GM23248 (cell line): ENCODE results near the gene SPINK4. TPM values are rescaled to one million over a fixed set of nuclear protein-coding genes. Genes with fewer than 3 reads are reported as not detected.
A peak's percentile ranks its signal among the peaks of the same experiment; 100 is the strongest.

ENCODE experiments used
- DNase-seq: peaks from one replicate; pipeline ENCODE4 v3.0.0-alpha.2; 2015
- H2AFZ ChIP-seq: fragments of 200-600 bp; sonication (generic); 2 replicates; pipeline ENCODE4 v1.6.1; 2016; ENCODE audit warnings: antibody characterized with exemption
- H3F3A ChIP-seq: fragments of 200-600 bp; sonication (generic); 2 replicates; pipeline ENCODE4 v1.6.1; 2016; ENCODE audit warnings: mild to moderate bottlenecking, antibody characterized with exemption, mixed run types; ENCODE audit not compliant: insufficient read depth
- H3K27ac ChIP-seq: fragments of 200-600 bp; sonication (generic); 2 replicates; pipeline ENCODE4 v1.5.1; 2016; ENCODE audit warnings: mild to moderate bottlenecking
- H3K27me3 ChIP-seq: fragments of 200-600 bp; sonication (generic); replicated peaks from 2 replicates; pipeline ENCODE4 v1.6.1; 2016; ENCODE audit warnings: mild to moderate bottlenecking; ENCODE audit not compliant: insufficient read depth
- H3K36me3 ChIP-seq: fragments of 200-600 bp; sonication (generic); 2 replicates; pipeline ENCODE4 v1.6.1; 2016; ENCODE audit warnings: low read depth, mild to moderate bottlenecking
- H3K4me1 ChIP-seq: fragments of 200-600 bp; sonication (generic); 2 replicates; pipeline ENCODE4 v1.6.1; 2016; ENCODE audit warnings: mild to moderate bottlenecking; ENCODE audit not compliant: insufficient read depth
- H3K4me2 ChIP-seq: fragments of 200-600 bp; sonication (generic); one replicate; pipeline ENCODE4 v1.6.1; 2016; ENCODE audit warnings: mild to moderate bottlenecking; ENCODE audit not compliant: unreplicated experiment
- H3K4me3 ChIP-seq: fragments of 200-600 bp; sonication (generic); 2 replicates; pipeline ENCODE4 v1.5.1; 2016; ENCODE audit warnings: mild to moderate bottlenecking
- H3K79me2 ChIP-seq: fragments of 200-600 bp; sonication (generic); 2 replicates; pipeline ENCODE4 v1.6.1; 2016; ENCODE audit warnings: mild to moderate bottlenecking; ENCODE audit not compliant: insufficient read depth
- H3K9ac ChIP-seq: fragments of 200-600 bp; sonication (generic); 2 replicates; pipeline ENCODE4 v1.6.1; 2016; ENCODE audit warnings: mild to moderate bottlenecking
- H3K9me2 ChIP-seq: fragments of 200-600 bp; sonication (generic); 2 replicates; pipeline ENCODE4 v1.6.1; 2016; ENCODE audit warnings: mixed run types, mild to moderate bottlenecking, moderate library complexity; ENCODE audit not compliant: insufficient read depth
- H3K9me3 ChIP-seq: fragments of 200-600 bp; sonication (generic); one replicate; pipeline ENCODE4 v1.6.1; 2017; ENCODE audit warnings: low read depth
- H4K20me1 ChIP-seq: fragments of 200-600 bp; sonication (generic); 2 replicates; pipeline ENCODE4 v1.6.0; 2016; ENCODE audit not compliant: insufficient read depth
- EZH2 ChIP-seq: fragments of 200-600 bp; sonication (generic); IDR thresholded peaks from 2 replicates; pipeline ENCODE4 v1.6.1; 2018; ENCODE audit warnings: antibody characterized with exemption, mild to moderate bottlenecking; ENCODE audit not compliant: insufficient read depth, poor library complexity, severe bottlenecking
- EZH2phosphoT487 ChIP-seq: fragments of 200-600 bp; sonication (generic); IDR thresholded peaks from 2 replicates; pipeline ENCODE4 v1.6.1; 2018; ENCODE audit warnings: antibody characterized with exemption, moderate library complexity, mild to moderate bottlenecking, low read depth; ENCODE audit not compliant: insufficient read depth
- WGBS, 2 experiments: methylation state at CpG; one replicate each; pipeline ENCODE4 v1.1.6; 2015 to 2017; ENCODE audit warnings: low lambda C conversion rate in 2 of 2, low coverage in 1 of 2; ENCODE audit errors: missing lambda C conversion rate in 2 of 2; 5-methylcytosine and 5-hydroxymethylcytosine counted together
- in situ Hi-C: fragments of 300-500 bp; cut with MboI; formaldehyde crosslinking; loops from 2 replicates; pipeline ENCODE4 v1.15.0; 2020
- polyA plus RNA-seq: library from polyadenylated mRNA; unstranded; fragments of >200 nt; fragmentation: Nextera tagmentation; extraction: Ambion mirVana; gene quantifications from 2 replicates; pipeline ENCODE4 v1.2.1, GENCODE V29; 2016
- total RNA-seq: library from RNA; depleted of rRNA; stranded (reverse); fragments of >200 nt; shearing (Covaris generic); gene quantifications from 2 replicates; pipeline ENCODE4 v1.2.3, GENCODE V29; 2014

SPINK4 gene
- total and polyA plus RNA-seq, 2 experiments from 2014 or later, result not detected

GRCh38 chr9:33273972-33274328, 34.0 kb downstream of the SPINK4 start:
- H3K36me3 ChIP-seq, result peaks cover 85% of the 10 kb centered on the region
- H3F3A ChIP-seq, result 0 out of 2 replicates have a peak, but pooled peaks cover 8% of the 10 kb centered on the region
- H3K27ac ChIP-seq, result no peak overlapping the region
- in situ Hi-C loops, result no loop called here
- no peaks in the 10 kb centered on the region for H3K9me3 ChIP-seq
- no peak overlapping the region for H2AFZ ChIP-seq
- DNase-seq, result peak; percentile 23
- TF ChIP-seq EZH2phosphoT487 (no peak), EZH2 (no peak)
- H3K9me2 ChIP-seq, result no peaks in the 10 kb centered on the region
- H3K79me2 ChIP-seq, result peaks cover 35% of the 10 kb centered on the region
- no peaks in the 10 kb centered on the region for H3K4me1 ChIP-seq
- no peak overlapping the region for H3K4me2 ChIP-seq
- H3K4me3 ChIP-seq, result no peak overlapping the region
- H4K20me1 ChIP-seq, result no peaks in the 10 kb centered on the region
- 96 to 98% methylated on average over 2 of the region's 2 CpGs for WGBS, 2 experiments
- H3K27me3 ChIP-seq, result no peaks in the 10 kb centered on the region
- no peak overlapping the region for H3K9ac ChIP-seq

GRCh38 chr9:33277484-33277883, 37.5 kb downstream of the SPINK4 start:
- Histone ChIP-seq H3K36me3 (peaks cover 84% of the 10 kb centered on the region), H3K27ac (no peak overlapping the region), H3F3A (peaks cover 12% of the 10 kb centered on the region; the same call in 1 of the 2 replicates), H2AFZ (no peak overlapping the region), H3K4me1 (no peaks in the 10 kb centered on the region), H3K4me2 (no peak overlapping the region), H4K20me1 (no peaks in the 10 kb centered on the region), H3K9me3 (no peaks in the 10 kb centered on the region), H3K27me3 (no peaks in the 10 kb centered on the region), H3K9ac (no peak overlapping the region), H3K79me2 (peaks cover 20% of the 10 kb centered on the region; the same call in 1 of the 2 replicates), H3K9me2 (no peaks in the 10 kb centered on the region), H3K4me3 (no peak overlapping the region)
- in situ Hi-C loops, result no loop called here
- 96 to 98% methylated on average over 4 of the region's 4 CpGs for WGBS, 2 experiments
- TF ChIP-seq EZH2 (no peak), EZH2phosphoT487 (no peak)
- DNase-seq, result no peak

- Histone ChIP-seq H3K9ac (no peak overlapping the region), H3K4me3 (no peak overlapping the region), H3K9me3 (no peaks in the 10 kb centered on the region), H3K27me3 (no peaks in the 10 kb centered on the region), H4K20me1 (no peaks in the 10 kb centered on the region), H3K27ac (no peak overlapping the region), H3K36me3 (peaks cover 17% of the 10 kb centered on the region), H3K9me2 (no peaks in the 10 kb centered on the region), H3K4me1 (no peaks in the 10 kb centered on the region), H2AFZ (no peak overlapping the region), H3K79me2 (no peaks in the 10 kb centered on the region), H3K4me2 (no peak overlapping the region), H3F3A (peaks cover 26% of the 10 kb centered on the region)
- WGBS, 2 experiments, result 92 to 93% methylated on average over 5 of the region's 5 CpGs
- no peak for DNase-seq
- no peak for TF ChIP-seq EZH2phosphoT487
- no peak for TF ChIP-seq EZH2
- in situ Hi-C loops, result no loop called here
Observed at GRCh38 chr9:33285502-33285901, 45.5 kb downstream of the SPINK4 start.

- WGBS, 2 experiments, result 46 to 52% methylated on average over 4 of the region's 4 CpGs
- Histone ChIP-seq H2AFZ (no peak overlapping the region), H3K9ac (peak overlapping the region; percentile 17; the same call in 1 of the 2 replicates), H3K79me2 (peaks cover 12% of the 10 kb centered on the region), H4K20me1 (no peaks in the 10 kb centered on the region), H3K9me2 (no peaks in the 10 kb centered on the region), H3F3A (peaks cover 27% of the 10 kb centered on the region), H3K27me3 (no peaks in the 10 kb centered on the region), H3K9me3 (no peaks in the 10 kb centered on the region), H3K36me3 (0 out of 2 replicates have a peak, but pooled peaks cover 4% of the 10 kb centered on the region), H3K4me3 (no peak overlapping the region), H3K4me1 (0 out of 2 replicates have a peak, but pooled peaks cover 10% of the 10 kb centered on the region), H3K4me2 (no peak overlapping the region), H3K27ac (no peak overlapping the region)
- TF ChIP-seq EZH2, result no peak
- TF ChIP-seq EZH2phosphoT487, result no peak
- DNase-seq, result peak; percentile 91
- in situ Hi-C loops, result no loop called here
Observed at GRCh38 chr9:33287087-33287490, 47.1 kb downstream of the SPINK4 start.

GRCh38 chr9:33288235-33288634, 48.3 kb downstream of the SPINK4 start:
- H4K20me1 ChIP-seq, result no peaks in the 10 kb centered on the region
- H2AFZ ChIP-seq, result no peak overlapping the region
- no peaks in the 10 kb centered on the region for H3K27me3 ChIP-seq
- 0 out of 2 replicates have a peak, but pooled peaks cover 20% of the 10 kb centered on the region for H3K4me1 ChIP-seq
- in situ Hi-C loops, result no loop called here
- TF ChIP-seq EZH2 (no peak), EZH2phosphoT487 (no peak)
- WGBS, 2 experiments, result 76 to 80% methylated on average over 3 to 4 of the region's 4 CpGs
- no peak overlapping the region for H3K27ac ChIP-seq
- H3K4me2 ChIP-seq, result no peak overlapping the region
- peaks cover 22% of the 10 kb centered on the region for H3F3A ChIP-seq
- no peak for DNase-seq
- no peaks in the 10 kb centered on the region for H3K36me3 ChIP-seq
- no peaks in the 10 kb centered on the region for H3K9me2 ChIP-seq
- no peak overlapping the region for H3K4me3 ChIP-seq
- peaks cover 24% of the 10 kb centered on the region for H3K79me2 ChIP-seq
- H3K9me3 ChIP-seq, result no peaks in the 10 kb centered on the region
- H3K9ac ChIP-seq, result no peak overlapping the region
